Stomach (tissue), 9 donors: ENCODE results near the gene HCAR1. TPM values are rescaled to one million over a fixed set of nuclear protein-coding genes. Genes with fewer than 3 reads are reported as not detected.
A peak's percentile ranks its signal among the peaks of the same experiment; 100 is the strongest.
"Not testable (repeated sequence)": the region's sequence is repeated elsewhere in the genome, so short reads cannot be mapped to it uniquely, and the experiment has no call there.

Experiments used
- DNase-seq, 2 donors: peaks; one replicate each; pipeline versions ENCODE4 v3.0.0 to v3.0.0-alpha.2; 2013 to 2019
- H3K27ac ChIP-seq, 5 donors: fragments of 200-600 bp in 4 of 5; sonication (generic) in 4 of 5; one replicate each; pipeline ENCODE4 v1.5.1; 2013 to 2019; ENCODE audit warnings: mild to moderate bottlenecking in 1 of 5, moderate library complexity in 1 of 5
- H3K27me3 ChIP-seq, 3 donors: fragments of 200-600 bp; sonication (generic); one replicate each; pipeline ENCODE4 v1.5.1; 2017 to 2019; ENCODE audit warnings: mixed run types in 1 of 3
- H3K36me3 ChIP-seq, 4 donors: fragments of 200-600 bp; sonication (generic); 1 replicate in 3 of 4; 2 replicates in 1 of 4; pipeline ENCODE4 v1.5.1; 2016 to 2019
- H3K4me1 ChIP-seq, 4 donors: fragments of 200-600 bp; sonication (generic); one replicate each; pipeline ENCODE4 v1.5.1; 2016 to 2019
- H3K4me3 ChIP-seq, 4 donors: fragments of 200-600 bp; sonication (generic) in 3 of 4; one replicate each; pipeline ENCODE4 v1.5.1; 2016 to 2019; ENCODE audit warnings: mild to moderate bottlenecking in 1 of 4
- H3K9me3 ChIP-seq, 4 donors: fragments of 200-600 bp; sonication (generic); one replicate each; pipeline ENCODE4 v1.5.1; 2016 to 2019
- EP300 ChIP-seq: sonication (generic); formaldehyde crosslinking; IDR thresholded peaks from one replicate; pipeline ENCODE4 v1.6.1; 2017; ENCODE audit warnings: antibody characterized with exemption
- POLR2A ChIP-seq, 4 donors: fragments of 450-650 bp; IDR thresholded peaks; one replicate each; pipeline ENCODE4 v1.6.1; 2016; ENCODE audit warnings: antibody characterized with exemption in 4 of 4, control low read depth in 2 of 4, mild to moderate bottlenecking in 1 of 4, moderate library complexity in 1 of 4
- POLR2AphosphoS5 ChIP-seq, 3 donors: sonication (generic); formaldehyde crosslinking; IDR thresholded peaks; one replicate each; pipeline ENCODE4 v1.6.1; 2016; ENCODE audit warnings: antibody characterized with exemption in 3 of 3
- WGBS, 5 donors: extraction: QIAGEN DNeasy Blood & Tissue Kit in 3 of 5; methylation state at CpG; one replicate each; pipeline versions ENCODE4 v1.1.5 to v1.1.7; 2013 to 2018; 5-methylcytosine and 5-hydroxymethylcytosine counted together
- intact Hi-C: fragments of 100-400 bp; cut with DNase I; formaldehyde crosslinking; loops from one replicate; pipeline ENCODE4 v1.15.1; 2023; ENCODE audit warnings: low total_unique reads
- polyA plus RNA-seq, 3 donors: library from polyadenylated mRNA; stranded (reverse); fragments of 200-250 nt; gene quantifications; one replicate each; pipeline ENCODE4 v1.2.3, GENCODE V29; 2013
- total RNA-seq, 5 donors: library from RNA; depleted of rRNA; stranded (reverse); fragments of >200 nt; gene quantifications; one replicate each; pipeline versions ENCODE4 v1.1.0 to v1.2.3, GENCODE V29; 2014 to 2016
- TF ChIP-seq, protein P1 (sequence below), 7 experiments: fragments of 450-650 bp in 4 of 7; fragments of 200-600 bp in 3 of 7; sonication (generic) in 3 of 7; IDR thresholded peaks; one replicate each; pipeline ENCODE4 v1.5.1; 2016 to 2019; ENCODE audit warnings: antibody characterized with exemption in 7 of 7, control low read depth in 2 of 7, mild to moderate bottlenecking in 1 of 7
- donor health status: healthy with polysubstance abuse.
- donor health status: Bipolar disorder and iron deficiency.
- donor health status: healthy.

HCAR1 gene
- total and polyA plus RNA-seq, 8 donors = 0.45 to 2.3 (median 1.6) TPM; not detected in 2

GRCh38 chr12:122753319-122753650 lies 22.6 kb upstream of the HCAR1 start:
- peaks cover 12 to 40% (median 23%) of the 10 kb centered on the region in 4 donors for H3K4me1 ChIP-seq
- 3 to 5% (median 4%) methylated on average over 5 of the region's 5 CpGs for WGBS, 5 donors

GRCh38 chr12:122752464-122753318 lies 22.0 kb upstream of the HCAR1 start, which contains the start of gene DENR:
Gene DENR (plus strand): TSS chr12:122752824. CDS start chr12:122753702, 878 bp downstream.
- Histone ChIP-seq H3K36me3 (peaks cover 14 to 41% (median 35%) of the 10 kb centered on the region in 4 donors), H3K4me3 (peak within 1 kb of the TSS; percentile 69 to 93 (median 82)), H3K4me1 (peaks cover 12 to 40% (median 22%) of the 10 kb centered on the region in 4 donors), H3K27me3 (no peaks in the 10 kb centered on the region), H3K27ac (peak within 1 kb of the TSS; percentile 78 to 89 (median 85)), H3K9me3 (no peaks in the 10 kb centered on the region)
- intact Hi-C loops = loop anchor here (5.0 kb wide), 1 partner anchor 105 kb away; no protein-coding TSS in a partner anchor
- peak; percentile 99 for DNase-seq
- TF ChIP-seq POLR2AphosphoS5 (IDR thresholded peaks at IDR 0.05) (peak; percentile 20 to 97 (median 92)), EP300 (no peak), POLR2A (IDR thresholded peaks at IDR 0.05) (peak in 1 of 4 donors; percentile 66)
- TF ChIP-seq, protein P1, sequence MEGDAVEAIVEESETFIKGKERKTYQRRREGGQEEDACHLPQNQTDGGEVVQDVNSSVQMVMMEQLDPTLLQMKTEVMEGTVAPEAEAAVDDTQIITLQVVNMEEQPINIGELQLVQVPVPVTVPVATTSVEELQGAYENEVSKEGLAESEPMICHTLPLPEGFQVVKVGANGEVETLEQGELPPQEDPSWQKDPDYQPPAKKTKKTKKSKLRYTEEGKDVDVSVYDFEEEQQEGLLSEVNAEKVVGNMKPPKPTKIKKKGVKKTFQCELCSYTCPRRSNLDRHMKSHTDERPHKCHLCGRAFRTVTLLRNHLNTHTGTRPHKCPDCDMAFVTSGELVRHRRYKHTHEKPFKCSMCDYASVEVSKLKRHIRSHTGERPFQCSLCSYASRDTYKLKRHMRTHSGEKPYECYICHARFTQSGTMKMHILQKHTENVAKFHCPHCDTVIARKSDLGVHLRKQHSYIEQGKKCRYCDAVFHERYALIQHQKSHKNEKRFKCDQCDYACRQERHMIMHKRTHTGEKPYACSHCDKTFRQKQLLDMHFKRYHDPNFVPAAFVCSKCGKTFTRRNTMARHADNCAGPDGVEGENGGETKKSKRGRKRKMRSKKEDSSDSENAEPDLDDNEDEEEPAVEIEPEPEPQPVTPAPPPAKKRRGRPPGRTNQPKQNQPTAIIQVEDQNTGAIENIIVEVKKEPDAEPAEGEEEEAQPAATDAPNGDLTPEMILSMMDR (IDR thresholded peaks at IDR 0.05) = peak in 5 of 7 experiments; percentile 66 to 99 (median 81)
- 0% methylated on average over 52 to 73 of the region's 73 CpGs for WGBS, 5 donors

More at GRCh38 chr12:122753319-122753650, 22.6 kb upstream of the HCAR1 start:
- H3K27ac ChIP-seq = peak overlapping the region; percentile 78 to 89 (median 85)
- TF ChIP-seq EP300 (no peak), POLR2A (IDR thresholded peaks at IDR 0.05) (no peak), POLR2AphosphoS5 (IDR thresholded peaks at IDR 0.05) (no peak)
- TF ChIP-seq, protein P1 (IDR thresholded peaks at IDR 0.05) = no peak
- no peaks in the 10 kb centered on the region for H3K9me3 ChIP-seq
- DNase-seq = no peak
- peak overlapping the region; percentile 69 to 93 (median 82) for H3K4me3 ChIP-seq
- peaks cover 19 to 47% (median 41%) of the 10 kb centered on the region in 4 donors for H3K36me3 ChIP-seq
- intact Hi-C loops = loop anchor here (5.0 kb wide), 1 partner anchor 106 kb away; no protein-coding TSS in a partner anchor
- no peaks in the 10 kb centered on the region for H3K27me3 ChIP-seq

DNA sequence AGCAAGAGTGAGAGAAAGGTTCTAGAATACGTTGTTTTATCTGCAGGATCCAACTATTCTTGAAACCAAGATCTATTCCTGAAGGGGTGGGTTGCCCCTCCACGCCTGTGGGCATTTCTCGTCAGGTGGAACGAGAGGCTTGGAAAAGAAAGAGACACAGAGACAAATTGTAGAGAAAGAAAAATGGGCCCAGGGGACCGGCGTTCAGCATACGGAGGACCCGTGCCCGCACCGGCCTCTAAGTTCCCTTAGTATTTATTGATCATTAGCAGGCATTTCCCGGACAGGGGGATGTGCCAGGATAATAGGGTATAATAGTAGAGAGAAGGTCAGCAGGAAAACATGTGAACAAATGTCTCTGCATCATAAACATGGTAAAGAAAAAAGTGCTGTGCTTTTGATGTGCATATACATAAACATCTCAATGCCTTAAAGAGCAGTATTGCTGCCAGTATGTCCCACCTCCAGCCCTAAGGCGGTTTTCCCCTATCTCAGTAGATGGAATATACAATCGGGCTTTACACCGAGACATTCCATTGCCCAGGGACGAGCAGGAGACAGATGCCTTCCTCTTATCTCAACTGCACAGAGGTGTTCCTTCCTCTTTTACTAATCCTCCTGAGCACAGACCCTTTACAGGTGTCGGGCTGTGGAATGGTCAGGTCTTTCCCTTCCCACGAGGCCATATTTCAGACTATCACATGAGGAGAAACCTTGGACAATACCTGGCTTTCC lies 20.3 kb upstream of the HCAR1 start:
- not testable (repeated sequence) for H3K27ac ChIP-seq, H3K4me3 ChIP-seq, H3K9me3 ChIP-seq, DNase-seq, H3K27me3 ChIP-seq
- intact Hi-C loops = loop anchor here (5.0 kb wide), 1 partner anchor 104 kb away; no protein-coding TSS in a partner anchor
- peaks cover 12 to 28% (median 22%) of the 10 kb centered on the region in 4 donors for H3K4me1 ChIP-seq
- WGBS, 5 donors = 75 to 84% (median 82%) methylated on average over 17 of the region's 17 CpGs
- peaks cover 9 to 24% (median 18%) of the 10 kb centered on the region in 4 donors for H3K36me3 ChIP-seq

DNA sequence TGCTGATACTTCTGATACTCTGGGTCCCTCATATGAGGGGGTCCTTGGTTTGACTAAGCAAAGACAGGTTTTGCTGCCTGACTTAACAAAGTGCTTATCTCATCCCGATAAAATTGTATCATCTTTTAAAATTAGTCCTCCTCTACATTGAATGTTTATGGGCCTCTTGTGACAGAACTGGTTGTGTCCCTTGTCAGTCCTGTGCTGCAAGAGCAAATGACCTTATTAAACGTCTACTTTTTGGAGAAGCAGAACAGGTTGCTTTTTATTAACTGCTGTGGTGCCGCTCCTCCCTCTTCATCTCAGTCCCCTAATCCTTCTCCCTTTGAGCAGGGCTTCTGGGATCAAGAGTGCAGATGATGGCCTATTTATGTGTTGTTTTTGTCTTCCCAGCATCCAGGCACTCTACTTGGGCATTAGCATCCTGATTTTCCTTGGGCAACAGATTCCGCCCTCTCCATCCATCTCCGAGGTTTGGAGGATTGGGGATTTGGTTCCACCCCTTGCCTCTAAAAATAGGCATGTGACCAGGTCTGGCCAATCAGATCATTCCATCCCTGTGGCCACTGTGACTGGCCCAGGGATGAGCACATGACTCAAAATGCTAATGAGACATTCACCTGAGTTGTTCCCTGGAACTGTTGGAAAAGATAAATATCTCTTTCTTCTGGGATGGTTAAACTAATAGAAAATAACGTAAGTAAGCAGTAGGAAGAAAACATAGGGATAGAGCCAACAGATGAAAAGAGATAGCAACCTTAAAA lies 19.1 kb upstream of the HCAR1 start:
- WGBS, 5 donors = 58 to 73% (median 72%) methylated on average over 6 of the region's 6 CpGs
- DNase-seq = no peak
- TF ChIP-seq POLR2A (IDR thresholded peaks at IDR 0.05) (no peak), POLR2AphosphoS5 (IDR thresholded peaks at IDR 0.05) (no peak), EP300 (no peak)
- TF ChIP-seq, protein P1 (IDR thresholded peaks at IDR 0.05) = no peak
- peaks cover 12 to 24% (median 22%) of the 10 kb centered on the region in 4 donors for H3K4me1 ChIP-seq
- H3K27ac ChIP-seq = no peak overlapping the region
- no peaks in the 10 kb centered on the region for H3K27me3 ChIP-seq
- intact Hi-C loops = loop anchor here (5.0 kb wide), 1 partner anchor 102 kb away; no protein-coding TSS in a partner anchor
- no peak overlapping the region for H3K4me3 ChIP-seq
- H3K36me3 ChIP-seq = peaks cover 0 to 12% (median 6%) of the 10 kb centered on the region in 4 donors
- H3K9me3 ChIP-seq = no peaks in the 10 kb centered on the region
